CD4-positive, alpha-beta T cell treated with Interleukin-6 at 100 ng/mL for 8 hours (primary cell): ENCODE data around the gene MAMLD1.

Source experiments
- DNase-seq: peaks from one replicate; pipeline ENCODE4 v3.0.0-alpha.2; 2020; ENCODE audit warnings: mixed read lengths, low spot score

Gene MAMLD1

GRCh38 chrX:150357790-150358189 lies 5.3 kb upstream of the MAMLD1 start:
- DNase-seq, result no peak

GRCh38 chrX:150358651-150359050 lies 4.5 kb upstream of the MAMLD1 start:
- DNase-seq, result no peak

- DNase-seq, result no peak
Observed at GRCh38 chrX:150360331-150360730, 2.8 kb upstream of the MAMLD1 start.

GRCh38 chrX:150361070-150361776 lies 1.9 kb upstream of the MAMLD1 start:
- peak; percentile 9 for DNase-seq

- DNase-seq, result peak; percentile 7
Observed at GRCh38 chrX:150361777-150362351, 1.3 kb upstream of the MAMLD1 start.

- no peak for DNase-seq
Observed at GRCh38 chrX:150363561-150364346, 637 bp downstream of the MAMLD1 start.

- no peak for DNase-seq
Observed at GRCh38 chrX:150364347-150365050, 1.4 kb downstream of the MAMLD1 start.

GRCh38 chrX:150365051-150365989 lies 2.2 kb downstream of the MAMLD1 start:
- DNase-seq, result peak; percentile 47

GRCh38 chrX:150365990-150366911 lies 3.1 kb downstream of the MAMLD1 start:
- DNase-seq, result no peak

GRCh38 chrX:150366951-150367545 lies 3.9 kb downstream of the MAMLD1 start:
- no peak for DNase-seq

- DNase-seq, result no peak
Observed at GRCh38 chrX:150370589-150371312, 7.6 kb downstream of the MAMLD1 start.

- DNase-seq, result no peak
Observed at GRCh38 chrX:150371877-150372276, 8.8 kb downstream of the MAMLD1 start.

GRCh38 chrX:150372280-150372679 lies 9.2 kb downstream of the MAMLD1 start:
- no peak for DNase-seq

GRCh38 chrX:150372756-150373155 lies 9.6 kb downstream of the MAMLD1 start:
- no peak for DNase-seq

GRCh38 chrX:150375243-150375770 lies 12.2 kb downstream of the MAMLD1 start:
- DNase-seq, result no peak

GRCh38 chrX:150377005-150377404 lies 13.9 kb downstream of the MAMLD1 start:
- no peak for DNase-seq

- no peak for DNase-seq
Observed at GRCh38 chrX:150405006-150405405, 41.9 kb downstream of the MAMLD1 start.

GRCh38 chrX:150405576-150405975 lies 42.5 kb downstream of the MAMLD1 start:
- DNase-seq, result no peak

GRCh38 chrX:150406596-150406995 lies 43.5 kb downstream of the MAMLD1 start:
- no peak for DNase-seq
